H1 (cell line): Measurements from ENCODE around the gene EEF1AKMT3.

ENCODE experiments used
- BRCA1 ChIP-seq: IDR thresholded peaks from 2 replicates; pipeline ENCODE4 v1.6.1; 2012; ENCODE audit warnings: low read depth, low read length, improper control_type of control experiment
- EP300 ChIP-seq, 2 experiments: IDR thresholded peaks; 1 replicate in 1 of 2; 2 replicates in 1 of 2; pipeline ENCODE4 v1.6.1; 2011 to 2012; ENCODE audit warnings: low read depth in 2 of 2, low read length in 2 of 2, mild to moderate bottlenecking in 2 of 2, borderline replicate concordance in 1 of 2, inconsistent platforms in 1 of 2, moderate library complexity in 1 of 2
- EZH2 ChIP-seq: fragments of 200-600 bp; sonication (generic); IDR thresholded peaks from 2 replicates; pipeline ENCODE4 v1.7.1; 2012; ENCODE audit warnings: low read depth, mild to moderate bottlenecking, moderate library complexity, low read length, inconsistent platforms; ENCODE audit not compliant: severe bottlenecking
- JUND ChIP-seq: IDR thresholded peaks from 2 replicates; pipeline ENCODE4 v1.6.1; 2011; ENCODE audit warnings: mild to moderate bottlenecking, improper control_type of control experiment, low read length
- POLR2A ChIP-seq, 2 experiments: IDR thresholded peaks; 1 replicate in 1 of 2; 2 replicates in 1 of 2; pipeline ENCODE4 v1.6.1; 2011; ENCODE audit warnings: low read depth in 2 of 2, low read length in 2 of 2, mild to moderate bottlenecking in 2 of 2; ENCODE audit errors: control extremely low read depth in 1 of 2
- POLR2AphosphoS5 ChIP-seq: IDR thresholded peaks from 2 replicates; pipeline ENCODE4 v1.6.1; 2011; ENCODE audit warnings: low read depth, low read length
- POU5F1 ChIP-seq: IDR thresholded peaks from 2 replicates; pipeline ENCODE4 v1.6.1; 2011; ENCODE audit warnings: low read depth, mild to moderate bottlenecking, low read length, moderate library complexity
- RAD21 ChIP-seq, 2 experiments: IDR thresholded peaks in 1 of 2; conservative IDR thresholded peaks in 1 of 2; 2 replicates each; pipeline ENCODE4 v1.6.1; 2011; ENCODE audit warnings: low read depth in 2 of 2, low read length in 2 of 2, improper control_type of control experiment in 1 of 2, inconsistent platforms in 1 of 2, mild to moderate bottlenecking in 1 of 2, moderate library complexity in 1 of 2
- RFX5 ChIP-seq: IDR thresholded peaks from 2 replicates; pipeline ENCODE4 v1.6.1; 2011; ENCODE audit warnings: low read depth, low read length, improper control_type of control experiment, borderline replicate concordance
- SUZ12 ChIP-seq: fragments of 200-600 bp; sonication (generic); IDR thresholded peaks from 2 replicates; pipeline ENCODE4 v1.6.1; 2012; ENCODE audit warnings: mild to moderate bottlenecking, inconsistent platforms, low read length, moderate library complexity, mixed read lengths
- TCF12 ChIP-seq: IDR thresholded peaks from 2 replicates; pipeline ENCODE4 v1.6.1; 2011; ENCODE audit warnings: low read depth, mild to moderate bottlenecking, low read length
- TEAD4 ChIP-seq: IDR thresholded peaks from 2 replicates; pipeline ENCODE4 v1.6.1; 2012; ENCODE audit warnings: low read depth, low read length, inconsistent platforms, mixed read lengths
- TF ChIP-seq, protein P1 (sequence below), 3 experiments: IDR thresholded peaks; 1 replicate in 2 of 3; 2 replicates in 1 of 3; pipeline versions ENCODE4 v1.5.1 to v1.6.1; 2011; ENCODE audit warnings: low read length in 3 of 3, mild to moderate bottlenecking in 3 of 3, inconsistent platforms in 2 of 3, low read depth in 1 of 3, moderate library complexity in 1 of 3; ENCODE audit not compliant: insufficient read depth in 1 of 3; ENCODE audit errors: control extremely low read depth in 1 of 3

GRCh38 chr12:57765698-57766463, 6.5 kb upstream of the EEF1AKMT3 start:
- TF ChIP-seq, protein P1, sequence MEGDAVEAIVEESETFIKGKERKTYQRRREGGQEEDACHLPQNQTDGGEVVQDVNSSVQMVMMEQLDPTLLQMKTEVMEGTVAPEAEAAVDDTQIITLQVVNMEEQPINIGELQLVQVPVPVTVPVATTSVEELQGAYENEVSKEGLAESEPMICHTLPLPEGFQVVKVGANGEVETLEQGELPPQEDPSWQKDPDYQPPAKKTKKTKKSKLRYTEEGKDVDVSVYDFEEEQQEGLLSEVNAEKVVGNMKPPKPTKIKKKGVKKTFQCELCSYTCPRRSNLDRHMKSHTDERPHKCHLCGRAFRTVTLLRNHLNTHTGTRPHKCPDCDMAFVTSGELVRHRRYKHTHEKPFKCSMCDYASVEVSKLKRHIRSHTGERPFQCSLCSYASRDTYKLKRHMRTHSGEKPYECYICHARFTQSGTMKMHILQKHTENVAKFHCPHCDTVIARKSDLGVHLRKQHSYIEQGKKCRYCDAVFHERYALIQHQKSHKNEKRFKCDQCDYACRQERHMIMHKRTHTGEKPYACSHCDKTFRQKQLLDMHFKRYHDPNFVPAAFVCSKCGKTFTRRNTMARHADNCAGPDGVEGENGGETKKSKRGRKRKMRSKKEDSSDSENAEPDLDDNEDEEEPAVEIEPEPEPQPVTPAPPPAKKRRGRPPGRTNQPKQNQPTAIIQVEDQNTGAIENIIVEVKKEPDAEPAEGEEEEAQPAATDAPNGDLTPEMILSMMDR (IDR thresholded peaks at IDR 0.05; ENCODE audit: control extremely low read depth in 1 of 3, insufficient read depth in 1 of 3, low read depth in 1 of 3, low read length in 3 of 3) = no peak
- TF ChIP-seq SUZ12 (peak; percentile 79), TEAD4 (no peak), EP300 (IDR thresholded peaks at IDR 0.05; ENCODE audit: borderline replicate concordance in 1 of 2, low read depth in 2 of 2, low read length in 2 of 2) (no peak), POLR2AphosphoS5 (no peak), POLR2A (IDR thresholded peaks at IDR 0.05; ENCODE audit: control extremely low read depth in 1 of 2, low read depth in 2 of 2, low read length in 2 of 2) (no peak), BRCA1 (no peak), POU5F1 (no peak), RFX5 (no peak), TCF12 (no peak), EZH2 (peak; percentile 52), RAD21 (IDR thresholded peaks at IDR 0.05 in 1 of 2, conservative IDR thresholded peaks at IDR 0.05 in 1 of 2; ENCODE audit: low read depth in 2 of 2, low read length in 2 of 2) (no peak), JUND (no peak)
